ENCODE data around the gene ANXA2R.

GRCh38 chr5:42993516-42994245 lies 46.4 kb downstream of the ANXA2R start:
- TF ChIP-seq PREB (CRISPR knock-in tag; IDR thresholded peaks at IDR 0.05; ENCODE audit: borderline replicate concordance) (no peak), CTCF (IDR thresholded peaks at IDR 0.05) (no peak)
